Esophagus muscularis mucosa (tissue), 4 donors: Measurements from ENCODE around the gene SLC38A10. TPM values are rescaled to one million over a fixed set of nuclear protein-coding genes. Genes with fewer than 3 reads are reported as not detected.

Source experiments
- DNase-seq: peaks from one replicate; pipeline ENCODE4 v3.0.0-alpha.2; 2017; ENCODE audit errors: extremely low spot score
- H3K27ac ChIP-seq, 4 donors: fragments of 200-600 bp; sonication (generic); replicated peaks in 1 of 4; 1 replicate in 3 of 4; 2 replicates in 1 of 4; pipeline ENCODE4 v1.5.1; 2016 to 2019; ENCODE audit warnings: mild to moderate bottlenecking in 1 of 4
- H3K27me3 ChIP-seq, 4 donors: fragments of 200-600 bp; sonication (generic); one replicate each; pipeline versions ENCODE4 v1.5.1 to v1.6.0; 2016 to 2019
- H3K36me3 ChIP-seq, 4 donors: fragments of 200-600 bp; sonication (generic); one replicate each; pipeline ENCODE4 v1.5.1; 2016 to 2019
- H3K4me1 ChIP-seq, 4 donors: fragments of 200-600 bp; sonication (generic); one replicate each; pipeline ENCODE4 v1.5.1; 2016 to 2019
- H3K4me3 ChIP-seq, 4 donors: fragments of 200-600 bp; sonication (generic); 1 replicate in 2 of 4; 2 replicates in 2 of 4; pipeline ENCODE4 v1.5.1; 2016 to 2019; ENCODE audit warnings: mild to moderate bottlenecking in 4 of 4, moderate library complexity in 1 of 4
- H3K9me3 ChIP-seq, 4 donors: fragments of 200-600 bp; sonication (generic); 1 replicate in 3 of 4; 2 replicates in 1 of 4; pipeline ENCODE4 v1.5.1; 2016 to 2019
- CTCF ChIP-seq, 3 experiments: fragments of 200-600 bp in 2 of 3; fragments of 450-650 bp in 1 of 3; sonication (generic) in 2 of 3; IDR thresholded peaks; one replicate each; pipeline ENCODE4 v1.5.1; 2017 to 2019; ENCODE audit warnings: antibody characterized with exemption in 3 of 3, mild to moderate bottlenecking in 2 of 3, moderate library complexity in 1 of 3
- EP300 ChIP-seq: sonication (generic); formaldehyde crosslinking; IDR thresholded peaks from one replicate; pipeline ENCODE4 v1.6.1; 2017; ENCODE audit warnings: antibody characterized with exemption
- POLR2A ChIP-seq: fragments of 450-650 bp; IDR thresholded peaks from one replicate; pipeline ENCODE4 v1.6.1; 2017; ENCODE audit warnings: antibody characterized with exemption, moderate library complexity, mild to moderate bottlenecking, low read depth
- POLR2AphosphoS5 ChIP-seq, 2 donors: sonication (generic); formaldehyde crosslinking; IDR thresholded peaks; one replicate each; pipeline ENCODE4 v1.6.1; 2017; ENCODE audit warnings: antibody characterized with exemption in 2 of 2
- WGBS: methylation state at CpG from one replicate; pipeline ENCODE4 v1.1.5; 2018; 5-methylcytosine and 5-hydroxymethylcytosine counted together
- intact Hi-C: fragments of 100-400 bp; cut with DNase I; formaldehyde crosslinking; loops from one replicate; pipeline ENCODE4 v1.15.1; 2023
- total RNA-seq, 4 donors: library from RNA; depleted of rRNA; stranded (reverse); fragments of >200 nt; gene quantifications; one replicate each; pipeline versions ENCODE4 v1.1.0 to v1.2.1, GENCODE V29; 2016

SLC38A10 gene
- total RNA-seq, 4 donors from 2014 or later = 78.0 to 103 (median 93.4) TPM

DNA sequence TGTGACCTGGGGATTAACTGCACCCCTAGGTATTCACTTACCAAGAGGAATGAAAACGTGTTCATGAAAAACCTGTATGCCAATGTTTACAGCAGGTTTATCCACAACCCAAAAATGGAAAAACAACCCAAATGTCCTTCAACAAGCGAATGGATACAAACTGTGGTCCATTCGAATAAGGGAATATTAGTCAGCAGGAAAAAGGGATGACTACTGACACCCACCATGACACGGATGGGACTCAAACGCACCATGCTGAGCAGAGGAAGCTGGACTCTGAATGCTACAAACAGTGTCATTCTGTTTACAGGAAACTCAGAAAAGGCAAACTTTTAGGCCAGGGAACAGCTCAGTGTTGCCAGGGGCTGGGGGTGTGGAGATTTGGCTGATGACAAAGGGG lies 4.9 kb downstream of the SLC38A10 start:
- peaks cover 49 to 62% (median 54%) of the 10 kb centered on the region in 4 donors for H3K4me1 ChIP-seq
- WGBS = 95% methylated on average over 5 of the region's 5 CpGs
- no peak for TF ChIP-seq EP300
- TF ChIP-seq POLR2AphosphoS5 (IDR thresholded peaks at IDR 0.05) = no peak
- TF ChIP-seq POLR2A = no peak
- TF ChIP-seq CTCF (IDR thresholded peaks at IDR 0.05) = no peak

GRCh38 chr17:81289627-81290026 lies 5.5 kb downstream of the SLC38A10 start:
- Histone ChIP-seq H3K36me3 (peaks cover 11 to 44% (median 33%) of the 10 kb centered on the region in 4 donors), H3K4me1 (peaks cover 55 to 65% (median 60%) of the 10 kb centered on the region in 4 donors), H3K27ac (no peak overlapping the region), H3K9me3 (no peaks in the 10 kb centered on the region), H3K4me3 (no peak overlapping the region), H3K27me3 (no peaks in the 10 kb centered on the region)
- TF ChIP-seq POLR2A (no peak), EP300 (no peak), POLR2AphosphoS5 (IDR thresholded peaks at IDR 0.05) (no peak), CTCF (IDR thresholded peaks at IDR 0.05) (no peak)
- WGBS = 95% methylated on average over 21 of the region's 21 CpGs
- intact Hi-C loops = loop anchor here (5.0 kb wide), 3 partner anchors 32 to 193 kb away; no protein-coding TSS in a partner anchor
- DNase-seq = no peak

More for the DNA sequence above, 4.9 kb downstream of the SLC38A10 start:
- no peak for DNase-seq
- Histone ChIP-seq H3K27ac (no peak overlapping the region), H3K27me3 (no peaks in the 10 kb centered on the region), H3K36me3 (peaks cover 11 to 44% (median 32%) of the 10 kb centered on the region in 4 donors), H3K9me3 (no peaks in the 10 kb centered on the region), H3K4me3 (no peak overlapping the region)
- intact Hi-C loops = loop anchor here (5.0 kb wide), 3 partner anchors 33 to 192 kb away; no protein-coding TSS in a partner anchor

- intact Hi-C loops = no loop called here
Observed at GRCh38 chr17:81288715-81289114, 6.4 kb downstream of the SLC38A10 start.

DNA sequence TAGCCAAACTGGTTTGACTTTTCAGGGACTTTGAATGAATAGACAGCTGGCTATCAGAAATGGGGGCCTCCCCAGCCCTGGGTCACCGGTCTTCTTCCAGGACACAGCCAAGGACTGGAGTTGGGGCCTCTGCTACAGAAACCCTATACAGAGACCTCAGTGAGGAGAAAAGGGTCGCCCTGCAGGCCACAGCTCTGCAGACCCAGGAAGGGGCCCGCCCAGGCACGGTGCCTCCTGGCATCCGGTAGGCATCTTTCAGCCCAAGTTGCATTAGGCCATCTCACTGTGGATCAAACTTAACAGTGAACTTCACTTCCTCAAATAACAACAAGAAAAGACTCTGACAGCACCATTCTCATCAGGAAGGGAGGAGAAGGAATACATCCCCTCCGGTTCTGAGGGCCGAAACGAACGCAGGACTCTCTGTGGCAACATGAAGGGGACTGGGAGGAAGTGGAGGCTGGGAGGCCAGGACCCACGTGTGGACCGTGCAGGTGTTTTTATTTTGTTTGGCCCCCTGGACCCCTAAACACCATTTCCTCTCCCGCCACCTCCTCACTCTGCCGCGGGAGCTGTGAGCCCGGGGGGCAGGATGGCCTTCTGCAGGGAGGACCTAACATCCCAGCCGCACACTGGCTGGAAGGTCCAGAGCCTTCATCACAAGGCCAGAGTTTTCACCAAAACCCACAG lies 7.2 kb downstream of the SLC38A10 start:
- peaks cover 15 to 55% (median 40%) of the 10 kb centered on the region in 4 donors for H3K36me3 ChIP-seq
- no peak overlapping the region for H3K27ac ChIP-seq
- no peak for TF ChIP-seq CTCF (IDR thresholded peaks at IDR 0.05)
- no peak for TF ChIP-seq POLR2A
- TF ChIP-seq POLR2AphosphoS5 (IDR thresholded peaks at IDR 0.05) = no peak
- no peak for TF ChIP-seq EP300
- no peaks in the 10 kb centered on the region for H3K27me3 ChIP-seq
- DNase-seq = no peak
- peaks cover 40 to 50% (median 46%) of the 10 kb centered on the region in 4 donors for H3K4me1 ChIP-seq
- no peak overlapping the region for H3K4me3 ChIP-seq
- intact Hi-C loops = no loop called here
- no peaks in the 10 kb centered on the region for H3K9me3 ChIP-seq
- WGBS = 72% methylated on average over 14 of the region's 16 CpGs

More at GRCh38 chr17:81288715-81289114, 6.4 kb downstream of the SLC38A10 start:
- no peaks in the 10 kb centered on the region for H3K9me3 ChIP-seq
- peaks cover 48 to 58% (median 54%) of the 10 kb centered on the region in 4 donors for H3K4me1 ChIP-seq
- peaks cover 11 to 47% (median 35%) of the 10 kb centered on the region in 4 donors for H3K36me3 ChIP-seq
- no peak for DNase-seq
- no peak overlapping the region for H3K27ac ChIP-seq
- TF ChIP-seq EP300 (no peak), POLR2AphosphoS5 (IDR thresholded peaks at IDR 0.05) (no peak), CTCF (IDR thresholded peaks at IDR 0.05) (no peak), POLR2A (no peak)
- H3K27me3 ChIP-seq = no peaks in the 10 kb centered on the region
- 83% methylated on average over 8 of the region's 8 CpGs for WGBS
- no peak overlapping the region for H3K4me3 ChIP-seq
